Transverse colon (tissue), 3 donors: ENCODE results near the gene DENND1B.

Source experiments
- EP300 ChIP-seq: sonication (generic); formaldehyde crosslinking; IDR thresholded peaks from one replicate; pipeline ENCODE4 v1.6.1; 2017; ENCODE audit warnings: antibody characterized with exemption, low read depth
- POLR2A ChIP-seq: fragments of 450-650 bp; IDR thresholded peaks from one replicate; pipeline ENCODE4 v1.6.1; 2016; ENCODE audit warnings: antibody characterized with exemption, mild to moderate bottlenecking, moderate library complexity
- TF ChIP-seq, protein P1 (sequence below), 5 experiments: fragments of 200-600 bp in 3 of 5; fragments of 450-650 bp in 2 of 5; sonication (generic) in 3 of 5; IDR thresholded peaks; 1 replicate in 2 of 5; 2 replicates in 3 of 5; pipeline ENCODE4 v1.5.1; 2016 to 2017; ENCODE audit warnings: antibody characterized with exemption in 5 of 5, inconsistent platforms in 3 of 5, mild to moderate bottlenecking in 2 of 5, moderate library complexity in 1 of 5

GRCh38 chr1:197799271-197799670 lies 24.0 kb upstream of the DENND1B start:
- TF ChIP-seq, protein P1, sequence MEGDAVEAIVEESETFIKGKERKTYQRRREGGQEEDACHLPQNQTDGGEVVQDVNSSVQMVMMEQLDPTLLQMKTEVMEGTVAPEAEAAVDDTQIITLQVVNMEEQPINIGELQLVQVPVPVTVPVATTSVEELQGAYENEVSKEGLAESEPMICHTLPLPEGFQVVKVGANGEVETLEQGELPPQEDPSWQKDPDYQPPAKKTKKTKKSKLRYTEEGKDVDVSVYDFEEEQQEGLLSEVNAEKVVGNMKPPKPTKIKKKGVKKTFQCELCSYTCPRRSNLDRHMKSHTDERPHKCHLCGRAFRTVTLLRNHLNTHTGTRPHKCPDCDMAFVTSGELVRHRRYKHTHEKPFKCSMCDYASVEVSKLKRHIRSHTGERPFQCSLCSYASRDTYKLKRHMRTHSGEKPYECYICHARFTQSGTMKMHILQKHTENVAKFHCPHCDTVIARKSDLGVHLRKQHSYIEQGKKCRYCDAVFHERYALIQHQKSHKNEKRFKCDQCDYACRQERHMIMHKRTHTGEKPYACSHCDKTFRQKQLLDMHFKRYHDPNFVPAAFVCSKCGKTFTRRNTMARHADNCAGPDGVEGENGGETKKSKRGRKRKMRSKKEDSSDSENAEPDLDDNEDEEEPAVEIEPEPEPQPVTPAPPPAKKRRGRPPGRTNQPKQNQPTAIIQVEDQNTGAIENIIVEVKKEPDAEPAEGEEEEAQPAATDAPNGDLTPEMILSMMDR (IDR thresholded peaks at IDR 0.05), result no peak
- TF ChIP-seq POLR2A (no peak), EP300 (no peak)
